ENCODE data around the gene CWF19L2. TPM values are rescaled to one million over a fixed set of nuclear protein-coding genes. Genes with fewer than 3 reads are reported as not detected.
"Not testable (repeated sequence)": the region's sequence is repeated elsewhere in the genome, so short reads cannot be mapped to it uniquely, and the experiment has no call there.

CWF19L2 gene
- total RNA-seq, 1 experiment from 2014 or later, result 8.6 TPM

DNA sequence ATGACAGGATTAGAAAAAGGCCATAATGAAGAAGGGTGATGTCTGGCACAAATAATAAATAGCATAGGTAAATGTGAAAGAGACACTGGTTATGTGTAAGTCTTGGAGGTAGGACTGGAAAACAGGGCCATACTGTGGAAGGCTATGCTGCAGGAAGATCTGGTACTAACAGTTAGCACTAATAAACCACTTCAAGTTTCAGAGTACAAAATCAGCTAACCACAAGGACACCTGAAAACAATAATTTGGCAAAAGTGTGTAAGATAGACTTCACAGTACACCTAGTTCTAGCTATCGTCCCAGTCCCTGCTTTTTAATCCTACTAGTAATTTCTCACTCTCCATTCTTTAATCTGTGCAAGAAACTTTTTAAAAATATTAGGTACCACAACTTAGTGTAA is 44.3 kb downstream of the CWF19L2 start:
- Histone ChIP-seq H3K4me1 (ENCODE audit: insufficient read depth, low read length) (peaks cover 12% of the 10 kb centered on the region), H3F3A (ENCODE audit: low read length, unreplicated experiment) (no peaks in the 10 kb centered on the region), H3K9me2 (replicated peaks; ENCODE audit: low read length) (no peaks in the 10 kb centered on the region), H4K20me1 (ENCODE audit: low read length) (0 out of 2 replicates have a peak, but pooled peaks cover 6% of the 10 kb centered on the region), H3K36me3 (ENCODE audit: low read depth, low read length) (peaks cover 5% of the 10 kb centered on the region; the same call in 1 of the 2 replicates), H3K9ac (ENCODE audit: low read length) (no peak overlapping the region), H3K9me3 (ENCODE audit: low read length) (no peaks in the 10 kb centered on the region), H3K4me2 (ENCODE audit: low read length) (no peak overlapping the region), H3K4me3 (ENCODE audit: low read length) (no peak overlapping the region), H2AFZ (ENCODE audit: low read length) (no peak overlapping the region), H3K27ac (ENCODE audit: low read length) (no peak overlapping the region), H3K27me3 (ENCODE audit: low read length) (no peaks in the 10 kb centered on the region), H3K79me2 (ENCODE audit: low read length) (no peaks in the 10 kb centered on the region)
- ChIA-PET CTCF (no interaction called here), POLR2A (ENCODE audit: unreplicated experiment) (no interaction called here)
- TF ChIP-seq, protein P1, sequence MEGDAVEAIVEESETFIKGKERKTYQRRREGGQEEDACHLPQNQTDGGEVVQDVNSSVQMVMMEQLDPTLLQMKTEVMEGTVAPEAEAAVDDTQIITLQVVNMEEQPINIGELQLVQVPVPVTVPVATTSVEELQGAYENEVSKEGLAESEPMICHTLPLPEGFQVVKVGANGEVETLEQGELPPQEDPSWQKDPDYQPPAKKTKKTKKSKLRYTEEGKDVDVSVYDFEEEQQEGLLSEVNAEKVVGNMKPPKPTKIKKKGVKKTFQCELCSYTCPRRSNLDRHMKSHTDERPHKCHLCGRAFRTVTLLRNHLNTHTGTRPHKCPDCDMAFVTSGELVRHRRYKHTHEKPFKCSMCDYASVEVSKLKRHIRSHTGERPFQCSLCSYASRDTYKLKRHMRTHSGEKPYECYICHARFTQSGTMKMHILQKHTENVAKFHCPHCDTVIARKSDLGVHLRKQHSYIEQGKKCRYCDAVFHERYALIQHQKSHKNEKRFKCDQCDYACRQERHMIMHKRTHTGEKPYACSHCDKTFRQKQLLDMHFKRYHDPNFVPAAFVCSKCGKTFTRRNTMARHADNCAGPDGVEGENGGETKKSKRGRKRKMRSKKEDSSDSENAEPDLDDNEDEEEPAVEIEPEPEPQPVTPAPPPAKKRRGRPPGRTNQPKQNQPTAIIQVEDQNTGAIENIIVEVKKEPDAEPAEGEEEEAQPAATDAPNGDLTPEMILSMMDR (conservative IDR thresholded peaks at IDR 0.05; ENCODE audit: low read depth, low read length), result no peak
- TF ChIP-seq EZH2 (IDR thresholded peaks at IDR 0.05; ENCODE audit: low read length, unreplicated experiment), result no peak
- TF ChIP-seq EZH2phosphoT487 (IDR thresholded peaks at IDR 0.05; ENCODE audit: borderline replicate concordance, low read length), result no peak
- no peak for DNase-seq
- BruUV-seq (replicated peaks), result no TSS peak
- intact Hi-C loops (cut with micrococcal nuclease), result no loop called here
- no peak for ATAC-seq

DNA sequence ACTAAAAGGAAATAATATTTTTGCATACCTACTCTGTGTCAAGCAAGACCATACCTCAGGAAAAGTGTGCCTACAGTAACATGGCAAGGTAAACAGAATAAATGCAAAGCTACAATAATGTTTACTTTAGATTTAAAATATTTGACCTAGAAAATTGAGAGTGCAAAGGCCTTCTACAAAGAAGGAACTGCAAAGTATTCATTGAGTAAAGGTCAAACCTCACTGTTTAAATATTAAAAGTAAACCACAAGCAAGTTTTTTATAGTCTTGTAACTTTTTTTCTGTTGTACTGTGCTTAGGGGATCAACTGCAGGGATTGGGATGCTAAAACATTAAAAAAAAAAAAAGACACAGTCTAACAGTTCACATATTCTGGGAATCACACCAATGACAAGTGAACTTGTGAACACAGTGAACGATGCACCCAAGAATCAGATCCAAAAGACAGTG is 48.8 kb downstream of the CWF19L2 start:
- DNase-seq (peak; percentile 66), ATAC-seq (peak; percentile 95)
- no peaks in the 10 kb centered on the region for H3K9me3 ChIP-seq (ENCODE audit: low read length)
- no peak overlapping the region for H3K9ac ChIP-seq (ENCODE audit: low read length)
- peaks cover 5% of the 10 kb centered on the region; the same call in 1 of the 2 replicates for H3K36me3 ChIP-seq (ENCODE audit: low read depth, low read length)
- H3K4me1 ChIP-seq (ENCODE audit: insufficient read depth, low read length), result peaks cover 14% of the 10 kb centered on the region
- no peak overlapping the region for H2AFZ ChIP-seq (ENCODE audit: low read length)
- no peaks in the 10 kb centered on the region for H3K79me2 ChIP-seq (ENCODE audit: low read length)
- H3F3A ChIP-seq (ENCODE audit: low read length, unreplicated experiment), result no peaks in the 10 kb centered on the region
- POLR2A ChIA-PET (ENCODE audit: unreplicated experiment), result interaction anchor here (0.6 kb wide), 1 partner anchor 314 kb away, joined by 3 read pairs; no protein-coding TSS in a partner anchor
- no peak for TF ChIP-seq EZH2phosphoT487 (IDR thresholded peaks at IDR 0.05; ENCODE audit: borderline replicate concordance, low read length)
- TF ChIP-seq EZH2 (IDR thresholded peaks at IDR 0.05; ENCODE audit: low read length, unreplicated experiment), result no peak
- TF ChIP-seq, protein P1 (conservative IDR thresholded peaks at IDR 0.05; ENCODE audit: low read depth, low read length), result no peak
- H3K4me2 ChIP-seq (ENCODE audit: low read length), result no peak overlapping the region
- no TSS peak for BruUV-seq (replicated peaks)
- H3K27me3 ChIP-seq (ENCODE audit: low read length), result no peaks in the 10 kb centered on the region
- 0 out of 2 replicates have a peak, but pooled peaks cover 6% of the 10 kb centered on the region for H4K20me1 ChIP-seq (ENCODE audit: low read length)
- H3K27ac ChIP-seq (ENCODE audit: low read length), result no peak overlapping the region
- intact Hi-C loops (cut with micrococcal nuclease), result no loop called here
- no peaks in the 10 kb centered on the region for H3K9me2 ChIP-seq (replicated peaks; ENCODE audit: low read length)
- no peak overlapping the region for H3K4me3 ChIP-seq (ENCODE audit: low read length)
- CTCF ChIA-PET, result no interaction called here

DNA sequence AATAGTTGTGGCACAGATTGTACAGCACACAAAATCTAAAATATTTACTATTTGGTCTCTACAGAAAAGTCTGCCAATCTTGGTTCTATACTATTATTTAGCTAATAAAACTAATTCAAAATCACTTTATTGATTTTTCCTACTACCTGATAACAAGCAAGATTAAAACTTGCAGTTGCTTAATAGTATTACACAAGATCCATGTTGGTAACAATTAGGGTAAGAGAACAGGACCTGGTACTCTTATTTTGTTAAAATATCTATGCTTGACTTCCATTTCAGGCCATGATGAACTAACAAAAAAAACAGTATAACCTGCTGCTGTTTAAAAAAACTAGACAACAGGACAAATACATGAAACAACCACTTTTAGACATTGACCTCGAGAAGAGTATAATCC is 52.4 kb downstream of the CWF19L2 start:
- Histone ChIP-seq H3K36me3 (ENCODE audit: low read depth, low read length) (peaks cover 5% of the 10 kb centered on the region; the same call in 1 of the 2 replicates), H3F3A (ENCODE audit: low read length, unreplicated experiment) (no peaks in the 10 kb centered on the region), H3K4me3 (ENCODE audit: low read length) (no peak overlapping the region), H3K9ac (ENCODE audit: low read length) (no peak overlapping the region), H3K9me3 (ENCODE audit: low read length) (no peaks in the 10 kb centered on the region), H4K20me1 (ENCODE audit: low read length) (0 out of 2 replicates have a peak, but pooled peaks cover 6% of the 10 kb centered on the region), H3K79me2 (ENCODE audit: low read length) (no peaks in the 10 kb centered on the region), H3K27me3 (ENCODE audit: low read length) (no peaks in the 10 kb centered on the region), H3K9me2 (replicated peaks; ENCODE audit: low read length) (no peaks in the 10 kb centered on the region), H2AFZ (ENCODE audit: low read length) (no peak overlapping the region), H3K4me2 (ENCODE audit: low read length) (no peak overlapping the region), H3K27ac (ENCODE audit: low read length) (no peak overlapping the region), H3K4me1 (ENCODE audit: insufficient read depth, low read length) (peaks cover 14% of the 10 kb centered on the region)
- no TSS peak for BruUV-seq (replicated peaks)
- intact Hi-C loops (cut with micrococcal nuclease), result no loop called here
- no peak for DNase-seq
- no peak for TF ChIP-seq EZH2phosphoT487 (IDR thresholded peaks at IDR 0.05; ENCODE audit: borderline replicate concordance, low read length)
- TF ChIP-seq EZH2 (IDR thresholded peaks at IDR 0.05; ENCODE audit: low read length, unreplicated experiment), result no peak
- POLR2A ChIA-PET (ENCODE audit: unreplicated experiment), result no interaction called here
- CTCF ChIA-PET, result no interaction called here
- no peak for ATAC-seq

DNA sequence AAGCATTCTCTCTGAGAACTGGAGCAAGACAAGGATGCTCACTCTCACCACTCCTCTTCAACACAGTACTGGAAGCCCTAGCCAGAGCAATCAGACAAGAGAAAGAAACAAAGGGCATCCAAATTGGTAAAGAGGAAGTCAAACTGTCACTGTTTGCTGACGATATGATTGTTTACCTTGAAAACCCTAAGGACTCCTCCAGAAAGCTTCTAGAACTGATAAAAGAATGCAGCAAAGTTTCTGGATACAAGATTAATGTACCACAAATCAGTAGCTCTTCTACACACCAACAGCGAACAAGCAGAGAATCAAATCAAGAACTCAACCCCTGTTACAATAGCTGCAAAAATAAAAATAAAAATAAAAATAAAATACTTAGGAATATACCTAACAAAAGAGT is 56.5 kb downstream of the CWF19L2 start:
- H3K4me1 ChIP-seq (ENCODE audit: insufficient read depth, low read length); H3K9ac ChIP-seq (ENCODE audit: low read length); H4K20me1 ChIP-seq (ENCODE audit: low read length); BruUV-seq (replicated peaks); H3K9me3 ChIP-seq (ENCODE audit: low read length); POLR2A ChIA-PET (ENCODE audit: unreplicated experiment); ATAC-seq; H3K36me3 ChIP-seq (ENCODE audit: low read depth, low read length); CTCF ChIA-PET; DNase-seq; H3K79me2 ChIP-seq (ENCODE audit: low read length); intact Hi-C loops (cut with micrococcal nuclease); H3K4me3 ChIP-seq (ENCODE audit: low read length); H3K9me2 ChIP-seq (replicated peaks; ENCODE audit: low read length); H3F3A ChIP-seq (ENCODE audit: low read length, unreplicated experiment); H2AFZ ChIP-seq (ENCODE audit: low read length); H3K27ac ChIP-seq (ENCODE audit: low read length); H3K27me3 ChIP-seq (ENCODE audit: low read length); H3K4me2 ChIP-seq (ENCODE audit: low read length): not testable (repeated sequence)

Measured in PC-3 (cell line).